T follicular helper cell (primary cell): ENCODE measurements around the gene OPRM1.
"Not testable (repeated sequence)": the region's sequence is repeated elsewhere in the genome, so short reads cannot be mapped to it uniquely, and the experiment has no call there.

ENCODE experiments used
- DNase-seq: peaks from one replicate; pipeline ENCODE4 v3.0.0-alpha.2; 2020; ENCODE audit warnings: low read depth
- total RNA-seq, 2 experiments: gene quantifications; one replicate each; lab custom pipeline; 2026; lab: John Stamatoyannopoulos, UW

OPRM1 gene
- 0 reads per million in 2 experiments for total RNA-seq

- DNase-seq: no peak
Measured at GRCh38 chr6:154039231-154039842, at the start of gene OPRM1. Gene OPRM1, plus strand, starts transcription at chr6:154039240. Its CDS starts 305 bp downstream, at chr6:154039545.

- DNase-seq: no peak
Measured at GRCh38 chr6:153989989-153990388, 49.1 kb upstream of the OPRM1 start.

GRCh38 chr6:153994004-153994403, 45.0 kb upstream of the OPRM1 start:
- no peak for DNase-seq

GRCh38 chr6:153994811-153995210, 44.2 kb upstream of the OPRM1 start:
- DNase-seq: no peak

- no peak for DNase-seq
Measured at GRCh38 chr6:153997221-153997620, 41.8 kb upstream of the OPRM1 start.

GRCh38 chr6:154001494-154002285, 37.4 kb upstream of the OPRM1 start:
- DNase-seq: no peak

GRCh38 chr6:154002894-154003293, 36.1 kb upstream of the OPRM1 start:
- DNase-seq: no peak

- no peak for DNase-seq
Measured at GRCh38 chr6:154010371-154010770, 28.7 kb upstream of the OPRM1 start.

GRCh38 chr6:154012852-154013251, 26.2 kb upstream of the OPRM1 start:
- no peak for DNase-seq

- DNase-seq: no peak
Measured at GRCh38 chr6:154017786-154018185, 21.3 kb upstream of the OPRM1 start.

GRCh38 chr6:154030646-154031045, 8.4 kb upstream of the OPRM1 start:
- no peak for DNase-seq

GRCh38 chr6:154041001-154041400, 2.0 kb downstream of the OPRM1 start:
- no peak for DNase-seq

- DNase-seq: no peak
Measured at GRCh38 chr6:154053141-154053540, 14.1 kb downstream of the OPRM1 start.

- DNase-seq: no peak
Measured at GRCh38 chr6:154056536-154056935, 17.5 kb downstream of the OPRM1 start.

GRCh38 chr6:154057098-154057497, 18.1 kb downstream of the OPRM1 start:
- DNase-seq: no peak

GRCh38 chr6:154058963-154059680, 20.1 kb downstream of the OPRM1 start:
- DNase-seq: no peak

- DNase-seq: no peak
Measured at GRCh38 chr6:154060076-154060475, 21.0 kb downstream of the OPRM1 start.

GRCh38 chr6:154070041-154070440, 31.0 kb downstream of the OPRM1 start:
- DNase-seq: no peak

- DNase-seq: no peak
Measured at GRCh38 chr6:154070657-154071056, 31.6 kb downstream of the OPRM1 start.

GRCh38 chr6:154071236-154071635, 32.2 kb downstream of the OPRM1 start:
- DNase-seq: no peak

- DNase-seq: no peak
Measured at GRCh38 chr6:154071711-154072110, 32.7 kb downstream of the OPRM1 start.

GRCh38 chr6:154078596-154078995, 39.6 kb downstream of the OPRM1 start:
- not testable (repeated sequence) for DNase-seq
